CD4-positive, alpha-beta memory T cell (primary cell): ENCODE measurements around the gene TOP3B. TPM values are rescaled to one million over a fixed set of nuclear protein-coding genes. Genes with fewer than 3 reads are reported as not detected.
A peak's percentile ranks its signal among the peaks of the same experiment; 100 is the strongest.

Experiments
- CTCF ChIA-PET: fragments of 350-600 bp; sonication (Branson Sonifier 250); formaldehyde crosslinking; loops from one replicate; lab custom pipeline; 2021; ENCODE audit warnings: inconsistent platforms; ENCODE audit not compliant: partially characterized antibody; lab: Charles Lee
- POLR2A ChIA-PET: fragments of 350-600 bp; sonication (Branson Sonifier 250); formaldehyde crosslinking; loops from one replicate; lab custom pipeline; 2021; ENCODE audit not compliant: partially characterized antibody; lab: Charles Lee
- DNase-seq, 5 donors: peaks; one replicate each; pipeline versions ENCODE4 v3.0.0 to v3.0.0-alpha.2; 2020 to 2022; ENCODE audit warnings: mixed read lengths in 1 of 5
- H3K27ac ChIP-seq: one replicate; pipeline ENCODE4 v1.7.0; 2013; ENCODE audit warnings: low read depth, low read length
- H3K27me3 ChIP-seq: 2 replicates; pipeline ENCODE4 v1.7.0; 2013; ENCODE audit warnings: mild to moderate bottlenecking, low read length, moderate library complexity; ENCODE audit not compliant: insufficient read depth
- H3K36me3 ChIP-seq: 2 replicates; pipeline ENCODE4 v1.7.0; 2013; ENCODE audit warnings: mild to moderate bottlenecking, low read length, moderate library complexity; ENCODE audit not compliant: insufficient read depth
- H3K4me1 ChIP-seq: 2 replicates; pipeline ENCODE4 v1.7.0; 2013; ENCODE audit warnings: mild to moderate bottlenecking, low read length, moderate library complexity; ENCODE audit not compliant: insufficient read depth
- H3K4me3 ChIP-seq, 2 donors: one replicate each; pipeline ENCODE4 v1.7.0; 2013; ENCODE audit warnings: low read length in 2 of 2, mild to moderate bottlenecking in 1 of 2
- H3K9me3 ChIP-seq, 2 donors: one replicate each; pipeline ENCODE4 v1.7.0; 2013; ENCODE audit warnings: low read length in 2 of 2, control low read depth in 1 of 2; ENCODE audit not compliant: control insufficient read depth in 1 of 2
- H3K27ac Mint-ChIP-seq, 7 donors: one replicate each; pipeline ENCODE4 v1.8.0; 2020 to 2021; ENCODE audit warnings: mixed read lengths in 7 of 7, mild to moderate bottlenecking in 6 of 7, inconsistent platforms in 3 of 7, moderate library complexity in 3 of 7
- H3K27me3 Mint-ChIP-seq, 2 donors: one replicate each; pipeline ENCODE4 v1.8.0; 2020 to 2021; ENCODE audit warnings: mixed read lengths in 2 of 2
- H3K36me3 Mint-ChIP-seq, 2 donors: one replicate each; pipeline ENCODE4 v1.8.0; 2020 to 2021; ENCODE audit warnings: mixed read lengths in 2 of 2, inconsistent platforms in 1 of 2, mild to moderate bottlenecking in 1 of 2
- H3K4me1 Mint-ChIP-seq, 4 donors: one replicate each; pipeline ENCODE4 v1.8.0; 2020 to 2021; ENCODE audit warnings: mixed read lengths in 4 of 4, mild to moderate bottlenecking in 1 of 4
- H3K4me3 Mint-ChIP-seq, 8 donors: one replicate each; pipeline ENCODE4 v1.8.0; 2020 to 2021; ENCODE audit warnings: mixed read lengths in 8 of 8, mild to moderate bottlenecking in 7 of 8, moderate library complexity in 6 of 8, inconsistent platforms in 3 of 8
- H3K9me3 Mint-ChIP-seq, 8 donors: one replicate each; pipeline ENCODE4 v1.8.0; 2020 to 2021; ENCODE audit warnings: mixed read lengths in 8 of 8, mild to moderate bottlenecking in 5 of 8, inconsistent platforms in 3 of 8, moderate library complexity in 1 of 8
- intact Hi-C: fragments of 100-400 bp; cut with micrococcal nuclease; formaldehyde crosslinking; loops from one replicate; pipeline ENCODE4 v1.15.1; 2023
- polyA plus RNA-seq, 2 donors: library from polyadenylated mRNA; unstranded; fragments of 300-500 nt; fragmentation: Illumina TruSeq; gene quantifications; one replicate each; pipeline ENCODE4 v1.2.3, GENCODE V29; 2021
- total RNA-seq, 2 experiments: library from RNA; stranded (reverse); gene quantifications; one replicate each; pipeline ENCODE4 v1.2.3, GENCODE V29; 2021

Gene TOP3B
- total and polyA plus RNA-seq, 4 experiments from 2014 or later, result 8.6 to 81.1 (median 46.9) TPM

GRCh38 chr22:21946262-21946925 is 36.2 kb downstream of the TOP3B start:
- Mint-ChIP-seq H3K36me3 (peaks cover 6 to 11% of the 10 kb centered on the region in 2 donors), H3K4me1 (peaks cover 13 to 37% (median 19%) of the 10 kb centered on the region in 4 donors), H3K9me3 (no peaks in the 10 kb centered on the region), H3K27me3 (no peaks in the 10 kb centered on the region), H3K4me3 (no peak overlapping the region), H3K27ac (peak overlapping the region in 3 of 7 donors; percentile 53 to 73 (median 61))
- intact Hi-C loops, result no loop called here
- H3K36me3 ChIP-seq, result peaks cover 6% of the 10 kb centered on the region
- no peak overlapping the region for H3K27ac ChIP-seq
- DNase-seq, result no peak
- POLR2A ChIA-PET, result no interaction called here
- no peaks in the 10 kb centered on the region for H3K27me3 ChIP-seq
- H3K9me3 ChIP-seq, result no peaks in the 10 kb centered on the region
- H3K4me3 ChIP-seq, result no peak overlapping the region
- H3K4me1 ChIP-seq, result peaks cover 33% of the 10 kb centered on the region
- CTCF ChIA-PET, result no interaction called here

GRCh38 chr22:21945453-21946261 is 36.9 kb downstream of the TOP3B start:
- Mint-ChIP-seq H3K4me3 (no peak overlapping the region), H3K9me3 (no peaks in the 10 kb centered on the region), H3K27me3 (no peaks in the 10 kb centered on the region), H3K27ac (peak overlapping the region in 1 of 7 donors; percentile 61), H3K36me3 (peaks cover 6 to 15% of the 10 kb centered on the region in 2 donors), H3K4me1 (peaks cover 14 to 37% (median 21%) of the 10 kb centered on the region in 4 donors)
- intact Hi-C loops, result no loop called here
- ChIA-PET CTCF (no interaction called here), POLR2A (no interaction called here)
- no peak for DNase-seq
- H3K4me1 ChIP-seq, result peaks cover 30% of the 10 kb centered on the region
- no peaks in the 10 kb centered on the region for H3K27me3 ChIP-seq
- no peak overlapping the region for H3K27ac ChIP-seq
- no peaks in the 10 kb centered on the region for H3K9me3 ChIP-seq
- no peak overlapping the region for H3K4me3 ChIP-seq
- peaks cover 6% of the 10 kb centered on the region for H3K36me3 ChIP-seq

- H3K4me3 ChIP-seq, result no peak overlapping the region
- H3K36me3 ChIP-seq, result peaks cover 6% of the 10 kb centered on the region
- ChIA-PET POLR2A (no interaction called here), CTCF (interaction anchor here (0.6 kb wide), 1 partner anchor 177 kb away, joined by 3 read pairs; no protein-coding TSS in a partner anchor)
- Mint-ChIP-seq H3K9me3 (no peaks in the 10 kb centered on the region), H3K4me1 (peaks cover 14 to 45% (median 20%) of the 10 kb centered on the region in 4 donors), H3K27me3 (no peaks in the 10 kb centered on the region), H3K4me3 (no peak overlapping the region), H3K36me3 (peaks cover 6 to 15% of the 10 kb centered on the region in 2 donors), H3K27ac (peak overlapping the region in 2 of 7 donors; percentile 6 to 31)
- intact Hi-C loops, result no loop called here
- H3K27me3 ChIP-seq, result no peaks in the 10 kb centered on the region
- no peaks in the 10 kb centered on the region for H3K9me3 ChIP-seq
- no peak overlapping the region for H3K27ac ChIP-seq
- H3K4me1 ChIP-seq, result peaks cover 30% of the 10 kb centered on the region
- no peak for DNase-seq
These were observed 37.7 kb downstream of the TOP3B start for GRCh38 chr22:21944871-21945270.

- Mint-ChIP-seq H3K4me3 (no peak overlapping the region), H3K9me3 (no peaks in the 10 kb centered on the region), H3K27me3 (no peaks in the 10 kb centered on the region), H3K36me3 (peaks cover 6 to 15% of the 10 kb centered on the region in 2 donors), H3K27ac (peak overlapping the region in 3 of 7 donors; percentile 27 to 48 (median 45)), H3K4me1 (peaks cover 15 to 48% (median 22%) of the 10 kb centered on the region in 4 donors)
- Histone ChIP-seq H3K9me3 (no peaks in the 10 kb centered on the region), H3K4me3 (no peak overlapping the region), H3K27me3 (no peaks in the 10 kb centered on the region), H3K4me1 (peaks cover 31% of the 10 kb centered on the region), H3K36me3 (peaks cover 6% of the 10 kb centered on the region), H3K27ac (no peak overlapping the region)
- intact Hi-C loops, result no loop called here
- DNase-seq, result no peak
- CTCF ChIA-PET, result no interaction called here
- POLR2A ChIA-PET, result interaction anchor here (1.6 kb wide), 1 partner anchor 10 kb away, joined by 4 read pairs; no protein-coding TSS in a partner anchor
These were observed 38.8 kb downstream of the TOP3B start for GRCh38 chr22:21943571-21944448.

GRCh38 chr22:21942407-21943343 is 39.9 kb downstream of the TOP3B start:
- ChIA-PET CTCF (interaction anchor here (1.0 to 1.5 kb wide), 2 partner anchors 10 to 29 kb away, joined by 3 to 6 read pairs; partner anchors contain the start of gene PPM1F), POLR2A (interaction anchor here (1.6 kb wide), 1 partner anchor 11 kb away, joined by 4 read pairs; no protein-coding TSS in a partner anchor)
- DNase-seq, result no peak
- peak overlapping the region; percentile 29 to 81 (median 71) for H3K27ac Mint-ChIP-seq
- intact Hi-C loops, result no loop called here
- no peak overlapping the region for H3K4me3 Mint-ChIP-seq
- Histone ChIP-seq H3K36me3 (peaks cover 6% of the 10 kb centered on the region), H3K4me1 (peaks cover 32% of the 10 kb centered on the region), H3K27me3 (no peaks in the 10 kb centered on the region), H3K4me3 (no peak overlapping the region), H3K27ac (peak overlapping the region; percentile 29), H3K9me3 (no peaks in the 10 kb centered on the region)
- H3K27me3 Mint-ChIP-seq, result no peaks in the 10 kb centered on the region
- no peaks in the 10 kb centered on the region for H3K9me3 Mint-ChIP-seq
- peaks cover 17 to 50% (median 29%) of the 10 kb centered on the region in 4 donors for H3K4me1 Mint-ChIP-seq
- peaks cover 6 to 17% of the 10 kb centered on the region in 2 donors for H3K36me3 Mint-ChIP-seq

GRCh38 chr22:21941921-21942320 is 40.7 kb downstream of the TOP3B start:
- Histone ChIP-seq H3K27ac (peak overlapping the region; percentile 29), H3K9me3 (no peaks in the 10 kb centered on the region), H3K36me3 (peaks cover 6% of the 10 kb centered on the region), H3K4me1 (peaks cover 28% of the 10 kb centered on the region), H3K27me3 (no peaks in the 10 kb centered on the region), H3K4me3 (no peak overlapping the region)
- ChIA-PET CTCF (interaction anchor here (1.0 to 1.5 kb wide), 2 partner anchors 11 to 30 kb away, joined by 3 to 6 read pairs; partner anchors contain the start of gene PPM1F), POLR2A (interaction anchor here (1.6 kb wide), 1 partner anchor 12 kb away, joined by 4 read pairs; no protein-coding TSS in a partner anchor)
- peaks cover 16 to 53% (median 29%) of the 10 kb centered on the region in 4 donors for H3K4me1 Mint-ChIP-seq
- H3K9me3 Mint-ChIP-seq, result no peaks in the 10 kb centered on the region
- H3K4me3 Mint-ChIP-seq, result no peak overlapping the region
- peaks cover 6 to 17% of the 10 kb centered on the region in 2 donors for H3K36me3 Mint-ChIP-seq
- intact Hi-C loops, result no loop called here
- no peak for DNase-seq
- H3K27me3 Mint-ChIP-seq, result no peaks in the 10 kb centered on the region
- H3K27ac Mint-ChIP-seq, result peak overlapping the region in 6 of 7 donors; percentile 24 to 85 (median 48)
